BJ (cell line): ENCODE results near the gene HS6ST3. TPM values are rescaled to one million over a fixed set of nuclear protein-coding genes. Genes with fewer than 3 reads are reported as not detected.

Source experiments
- CTCF ChIA-PET: fragments of 350-600 bp; formaldehyde crosslinking; extraction: SDS; loops from one replicate; lab custom pipeline; 2021; ENCODE audit warnings: antibody characterized with exemption, inconsistent platforms; lab: Yijun Ruan, JAX
- POLR2A ChIA-PET: fragments of 300-600 bp; sonication (Branson Sonifier 250); formaldehyde crosslinking; extraction: SDS; loops from one replicate; lab custom pipeline; 2021; ENCODE audit warnings: antibody characterized with exemption; lab: Charles Lee
- DNase-seq: peaks from one replicate; pipeline ENCODE4 v3.0.0-alpha.2; 2011; ENCODE audit warnings: low read depth
- H3K27me3 ChIP-seq: 2 replicates; pipeline ENCODE4 v1.6.0; 2011; ENCODE audit warnings: low read length; ENCODE audit not compliant: control insufficient read depth, insufficient read depth
- H3K36me3 ChIP-seq: 2 replicates; pipeline ENCODE4 v1.5.1; 2011; ENCODE audit warnings: low read length; ENCODE audit not compliant: control insufficient read depth, insufficient read depth
- H3K4me3 ChIP-seq: 2 replicates; pipeline ENCODE4 v1.5.1; 2011; ENCODE audit warnings: low read depth, mild to moderate bottlenecking, control low read depth, low read length
- polyA plus RNA-seq: library from polyadenylated mRNA; depleted of rRNA; stranded (reverse); fragments of >200 nt; gene quantifications from 2 replicates; pipeline ENCODE4 v1.2.3, GENCODE V29; 2011
- TF ChIP-seq, protein P1 (sequence below): IDR thresholded peaks from 2 replicates; pipeline ENCODE4 v1.5.1; 2011; ENCODE audit warnings: low read depth, mild to moderate bottlenecking, control low read depth, inconsistent platforms, low read length, moderate library complexity; ENCODE audit not compliant: insufficient read depth

HS6ST3 gene
- polyA plus RNA-seq, 1 experiment = not detected

- DNase-seq = no peak
- TF ChIP-seq, protein P1, sequence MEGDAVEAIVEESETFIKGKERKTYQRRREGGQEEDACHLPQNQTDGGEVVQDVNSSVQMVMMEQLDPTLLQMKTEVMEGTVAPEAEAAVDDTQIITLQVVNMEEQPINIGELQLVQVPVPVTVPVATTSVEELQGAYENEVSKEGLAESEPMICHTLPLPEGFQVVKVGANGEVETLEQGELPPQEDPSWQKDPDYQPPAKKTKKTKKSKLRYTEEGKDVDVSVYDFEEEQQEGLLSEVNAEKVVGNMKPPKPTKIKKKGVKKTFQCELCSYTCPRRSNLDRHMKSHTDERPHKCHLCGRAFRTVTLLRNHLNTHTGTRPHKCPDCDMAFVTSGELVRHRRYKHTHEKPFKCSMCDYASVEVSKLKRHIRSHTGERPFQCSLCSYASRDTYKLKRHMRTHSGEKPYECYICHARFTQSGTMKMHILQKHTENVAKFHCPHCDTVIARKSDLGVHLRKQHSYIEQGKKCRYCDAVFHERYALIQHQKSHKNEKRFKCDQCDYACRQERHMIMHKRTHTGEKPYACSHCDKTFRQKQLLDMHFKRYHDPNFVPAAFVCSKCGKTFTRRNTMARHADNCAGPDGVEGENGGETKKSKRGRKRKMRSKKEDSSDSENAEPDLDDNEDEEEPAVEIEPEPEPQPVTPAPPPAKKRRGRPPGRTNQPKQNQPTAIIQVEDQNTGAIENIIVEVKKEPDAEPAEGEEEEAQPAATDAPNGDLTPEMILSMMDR = no peak
- Histone ChIP-seq H3K27me3 (no peaks in the 10 kb centered on the region), H3K36me3 (no peaks in the 10 kb centered on the region), H3K4me3 (no peak overlapping the region)
- ChIA-PET CTCF (no interaction called here), POLR2A (no interaction called here)
These were observed 702.3 kb downstream of the HS6ST3 start for GRCh38 chr13:96792188-96792587.

DNA sequence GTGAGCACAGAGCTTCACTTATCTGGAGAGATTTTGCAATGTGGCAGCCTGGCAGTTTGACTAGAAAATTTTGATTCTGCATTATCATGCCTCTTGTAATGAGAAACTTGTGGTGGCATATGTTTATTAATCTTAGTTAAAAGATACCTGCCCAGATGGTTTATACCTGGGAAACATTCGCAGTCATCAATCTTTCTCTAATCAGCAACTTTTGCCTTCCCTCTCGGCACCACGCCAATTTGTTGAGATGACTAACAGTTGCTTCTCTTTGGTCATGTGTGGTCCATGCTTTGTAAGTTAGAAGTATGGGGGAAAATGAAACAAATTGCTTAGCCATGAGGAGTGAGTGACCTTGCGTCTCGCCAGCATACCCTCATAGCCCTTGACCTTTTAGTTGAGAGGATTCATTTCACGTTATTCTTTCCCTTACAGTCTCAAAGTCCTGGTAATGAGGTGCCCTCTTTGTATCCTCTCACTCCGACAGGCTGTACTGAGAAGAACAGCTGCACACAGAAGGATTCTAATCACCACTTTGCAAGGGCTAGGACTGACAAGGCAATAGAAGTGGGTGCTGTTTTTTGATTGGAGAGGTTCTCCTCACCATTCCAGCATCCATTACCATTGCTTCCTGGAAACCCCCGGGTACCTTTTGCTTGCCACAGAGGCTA, 703.0 kb downstream of the HS6ST3 start:
- ChIA-PET CTCF (no interaction called here), POLR2A (no interaction called here)
- H3K4me3 ChIP-seq = no peak overlapping the region
- H3K36me3 ChIP-seq = no peaks in the 10 kb centered on the region
- DNase-seq = no peak
- H3K27me3 ChIP-seq = no peaks in the 10 kb centered on the region
- TF ChIP-seq, protein P1 = no peak

GRCh38 chr13:96793404-96793755, 703.5 kb downstream of the HS6ST3 start:
- POLR2A ChIA-PET = no interaction called here
- Histone ChIP-seq H3K4me3 (no peak overlapping the region), H3K36me3 (no peaks in the 10 kb centered on the region), H3K27me3 (no peaks in the 10 kb centered on the region)
- TF ChIP-seq, protein P1 = no peak
- CTCF ChIA-PET = no interaction called here
- no peak for DNase-seq

GRCh38 chr13:96794669-96795068, 704.8 kb downstream of the HS6ST3 start:
- DNase-seq = no peak
- no peak overlapping the region for H3K4me3 ChIP-seq
- H3K36me3 ChIP-seq = no peaks in the 10 kb centered on the region
- POLR2A ChIA-PET = no interaction called here
- TF ChIP-seq, protein P1 = no peak
- H3K27me3 ChIP-seq = no peaks in the 10 kb centered on the region
- CTCF ChIA-PET = no interaction called here

DNA sequence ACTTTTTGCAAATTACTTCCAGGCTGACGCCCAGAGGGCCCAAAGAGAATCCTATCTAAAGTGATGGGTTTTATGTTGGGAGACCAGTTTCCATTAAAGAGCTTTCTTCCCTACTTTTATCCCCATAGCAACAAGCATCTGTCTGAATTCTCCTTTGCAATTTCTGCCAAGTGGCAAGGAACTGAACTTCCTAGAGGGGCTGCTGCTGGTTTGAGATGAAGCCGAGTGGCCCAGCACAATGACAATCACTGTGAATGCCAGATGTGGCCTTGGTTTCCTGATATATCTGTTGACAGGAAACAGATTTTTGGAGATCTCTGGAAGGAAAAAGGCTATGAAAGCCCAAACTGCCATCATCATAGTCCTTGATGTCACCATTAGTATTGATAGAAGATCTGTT, 705.8 kb downstream of the HS6ST3 start:
- Histone ChIP-seq H3K27me3 (no peaks in the 10 kb centered on the region), H3K36me3 (no peaks in the 10 kb centered on the region), H3K4me3 (no peak overlapping the region)
- no peak for DNase-seq
- POLR2A ChIA-PET = no interaction called here
- CTCF ChIA-PET = no interaction called here
- TF ChIP-seq, protein P1 = no peak
